Testis (tissue), 2 donors: Measurements from ENCODE around the gene COBL.

Experiments
- CTCF ChIP-seq, 3 experiments: fragments of 450-650 bp in 2 of 3; fragments of 200-600 bp in 1 of 3; sonication (generic) in 1 of 3; IDR thresholded peaks; one replicate each; pipeline ENCODE4 v1.5.1; 2016 to 2019; ENCODE audit warnings: antibody characterized with exemption in 3 of 3, mild to moderate bottlenecking in 2 of 3, moderate library complexity in 1 of 3
- POLR2A ChIP-seq: fragments of 450-650 bp; IDR thresholded peaks from one replicate; pipeline ENCODE4 v1.6.1; 2017; ENCODE audit warnings: antibody characterized with exemption, mild to moderate bottlenecking, moderate library complexity

- TF ChIP-seq CTCF (IDR thresholded peaks at IDR 0.05), result no peak
- no peak for TF ChIP-seq POLR2A
Measured at GRCh38 chr7:51127618-51127904, 189.0 kb downstream of the COBL start.
